Astrocyte of the spinal cord (primary cell): ENCODE measurements around the gene CYP26C1.

ENCODE experiments used
- DNase-seq: peaks from one replicate; pipeline ENCODE4 v3.0.0; 2011; ENCODE audit warnings: low read depth, low spot score
- H3K4me3 ChIP-seq: 2 replicates; pipeline ENCODE4 v1.5.1; 2011; ENCODE audit warnings: low read depth, mild to moderate bottlenecking, low read length, moderate library complexity
- in situ Hi-C: cut with HindIII; loops from 2 replicates; pipeline ENCODE4 v1.10.0; 2017; ENCODE audit warnings: low sequenced_read_pairs
- TF ChIP-seq, protein P1 (sequence below): IDR thresholded peaks from 2 replicates; pipeline ENCODE4 v1.5.1; 2012; ENCODE audit warnings: low read depth, mild to moderate bottlenecking, low read length, inconsistent platforms

The CYP26C1 gene

GRCh38 chr10:93030409-93030808 is 30.2 kb upstream of the CYP26C1 start:
- in situ Hi-C loops: no loop called here
- H3K4me3 ChIP-seq: no peak overlapping the region
- TF ChIP-seq, protein P1, sequence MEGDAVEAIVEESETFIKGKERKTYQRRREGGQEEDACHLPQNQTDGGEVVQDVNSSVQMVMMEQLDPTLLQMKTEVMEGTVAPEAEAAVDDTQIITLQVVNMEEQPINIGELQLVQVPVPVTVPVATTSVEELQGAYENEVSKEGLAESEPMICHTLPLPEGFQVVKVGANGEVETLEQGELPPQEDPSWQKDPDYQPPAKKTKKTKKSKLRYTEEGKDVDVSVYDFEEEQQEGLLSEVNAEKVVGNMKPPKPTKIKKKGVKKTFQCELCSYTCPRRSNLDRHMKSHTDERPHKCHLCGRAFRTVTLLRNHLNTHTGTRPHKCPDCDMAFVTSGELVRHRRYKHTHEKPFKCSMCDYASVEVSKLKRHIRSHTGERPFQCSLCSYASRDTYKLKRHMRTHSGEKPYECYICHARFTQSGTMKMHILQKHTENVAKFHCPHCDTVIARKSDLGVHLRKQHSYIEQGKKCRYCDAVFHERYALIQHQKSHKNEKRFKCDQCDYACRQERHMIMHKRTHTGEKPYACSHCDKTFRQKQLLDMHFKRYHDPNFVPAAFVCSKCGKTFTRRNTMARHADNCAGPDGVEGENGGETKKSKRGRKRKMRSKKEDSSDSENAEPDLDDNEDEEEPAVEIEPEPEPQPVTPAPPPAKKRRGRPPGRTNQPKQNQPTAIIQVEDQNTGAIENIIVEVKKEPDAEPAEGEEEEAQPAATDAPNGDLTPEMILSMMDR: no peak
- peak; percentile 74 for DNase-seq

GRCh38 chr10:93032105-93032808 is 28.3 kb upstream of the CYP26C1 start:
- in situ Hi-C loops: no loop called here
- TF ChIP-seq, protein P1: no peak
- H3K4me3 ChIP-seq: no peak overlapping the region
- DNase-seq: no peak

DNA sequence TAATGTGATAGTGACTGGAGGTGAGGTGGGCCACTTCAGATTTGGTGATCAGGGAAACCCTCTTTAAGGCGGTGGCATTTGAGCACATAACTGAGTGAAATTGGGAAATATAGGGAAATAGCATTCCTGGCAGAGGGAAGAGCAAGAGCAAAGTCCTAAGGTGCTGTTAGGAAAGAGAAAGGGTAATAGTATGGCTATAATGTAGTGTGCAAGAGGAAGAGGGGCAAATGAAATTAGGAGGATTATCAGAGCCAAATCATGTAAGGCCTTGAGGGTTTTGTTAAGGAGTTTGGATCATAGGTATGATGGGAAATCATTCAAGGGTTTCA is 27.8 kb upstream of the CYP26C1 start:
- in situ Hi-C loops: no loop called here
- DNase-seq: no peak
- no peak overlapping the region for H3K4me3 ChIP-seq
- TF ChIP-seq, protein P1: no peak

GRCh38 chr10:93034426-93034825 is 26.2 kb upstream of the CYP26C1 start:
- in situ Hi-C loops: no loop called here
- no peak for DNase-seq
- no peak overlapping the region for H3K4me3 ChIP-seq
- TF ChIP-seq, protein P1: no peak

DNA sequence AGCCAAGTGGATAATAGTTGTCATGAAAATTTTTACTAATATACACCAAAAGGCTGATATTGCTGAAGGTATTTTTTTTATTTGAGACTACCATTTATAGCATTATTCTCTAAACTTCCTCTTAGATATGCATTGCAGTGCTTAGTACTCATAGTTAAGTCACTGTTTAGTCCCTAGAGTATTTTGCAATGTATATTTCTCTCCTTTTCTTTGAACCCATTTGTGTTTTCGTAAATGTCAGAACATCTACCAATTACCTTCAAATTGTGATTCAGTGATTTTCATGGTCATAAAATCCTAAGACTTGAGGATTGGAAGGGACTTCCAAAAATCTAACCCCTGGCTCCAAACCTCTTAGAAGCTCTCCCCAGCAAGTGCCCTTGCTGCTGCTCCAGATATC is 21.5 kb upstream of the CYP26C1 start:
- H3K4me3 ChIP-seq: no peak overlapping the region
- in situ Hi-C loops: no loop called here
- TF ChIP-seq, protein P1: no peak
- DNase-seq: no peak

- in situ Hi-C loops: no loop called here
- TF ChIP-seq, protein P1: peak; percentile 64
- no peak overlapping the region for H3K4me3 ChIP-seq
- peak; percentile 43 for DNase-seq
These were observed 20.9 kb upstream of the CYP26C1 start for GRCh38 chr10:93039721-93040120.
